CD4-positive, alpha-beta T cell treated with Interleukin-15 for 1 hour (primary cell): Measurements from ENCODE around the gene TMEM181.
"Not testable (repeated sequence)": the region's sequence is repeated elsewhere in the genome, so short reads cannot be mapped to it uniquely, and the experiment has no call there.

Experiments
- DNase-seq: peaks from one replicate; pipeline ENCODE4 v3.0.0-alpha.2; 2020

Gene TMEM181

GRCh38 chr6:158624684-158625682 lies 65.1 kb downstream of the TMEM181 start:
- no peak for DNase-seq

GRCh38 chr6:158625881-158626305 lies 66.0 kb downstream of the TMEM181 start:
- no peak for DNase-seq

GRCh38 chr6:158626360-158627167 lies 66.7 kb downstream of the TMEM181 start:
- DNase-seq: no peak

GRCh38 chr6:158627168-158627939 lies 67.5 kb downstream of the TMEM181 start:
- no peak for DNase-seq

GRCh38 chr6:158627940-158628211 lies 68.0 kb downstream of the TMEM181 start:
- no peak for DNase-seq

GRCh38 chr6:158628542-158628941 lies 68.7 kb downstream of the TMEM181 start:
- no peak for DNase-seq

GRCh38 chr6:158629367-158630221 lies 69.7 kb downstream of the TMEM181 start:
- DNase-seq: peak; percentile 43

GRCh38 chr6:158630938-158631616 lies 71.2 kb downstream of the TMEM181 start:
- DNase-seq: no peak

GRCh38 chr6:158631678-158632537 lies 72.0 kb downstream of the TMEM181 start:
- DNase-seq: peak; percentile 66

GRCh38 chr6:158632538-158633119 lies 72.7 kb downstream of the TMEM181 start:
- not testable (repeated sequence) for DNase-seq

GRCh38 chr6:158633127-158633526 lies 73.2 kb downstream of the TMEM181 start:
- no peak for DNase-seq

GRCh38 chr6:158634695-158635426 lies 75.0 kb downstream of the TMEM181 start:
- DNase-seq: no peak

GRCh38 chr6:158635427-158636073 lies 75.7 kb downstream of the TMEM181 start:
- no peak for DNase-seq

GRCh38 chr6:158636778-158637177 lies 76.9 kb downstream of the TMEM181 start:
- DNase-seq: no peak

- no peak for DNase-seq
Measured at GRCh38 chr6:158638324-158638854, 78.5 kb downstream of the TMEM181 start.

- no peak for DNase-seq
Measured at GRCh38 chr6:158639056-158639455, 79.2 kb downstream of the TMEM181 start.

GRCh38 chr6:158640519-158640918 lies 80.6 kb downstream of the TMEM181 start:
- no peak for DNase-seq

- DNase-seq: no peak
Measured at GRCh38 chr6:158642097-158642601, 82.3 kb downstream of the TMEM181 start.
